ENCODE measurements around the gene FOXP4. TPM values are rescaled to one million over a fixed set of nuclear protein-coding genes. Genes with fewer than 3 reads are reported as not detected.

FOXP4 gene
- total RNA-seq, 2 experiments from 2014 or later: 6.3 to 26.3 TPM

- no peak overlapping the region for H3K4me2 ChIP-seq (ENCODE audit: low read length)
- BruUV-seq (replicated peaks): no TSS peak
- no peak overlapping the region for H3K27ac ChIP-seq (ENCODE audit: low read depth, low read length, poor library complexity, severe bottlenecking)
- H3K9me3 ChIP-seq (ENCODE audit: low read length): no peaks in the 10 kb centered on the region
- no peak overlapping the region for H3K4me3 ChIP-seq (ENCODE audit: low read depth, low read length, poor library complexity, severe bottlenecking)
- CTCF ChIA-PET (ENCODE audit: unreplicated experiment): no interaction called here
- H4K20me1 ChIP-seq (ENCODE audit: insufficient read depth, low read length): no peaks in the 10 kb centered on the region
- no peak for TF ChIP-seq CTCF (conservative IDR thresholded peaks at IDR 0.05; ENCODE audit: low read length)
- no peak for TF ChIP-seq EZH2phosphoT487 (IDR thresholded peaks at IDR 0.05; ENCODE audit: borderline replicate concordance, low read depth, low read length)
- intact Hi-C loops (cut with micrococcal nuclease; ENCODE audit: unreplicated experiment): no loop called here
- no peaks in the 10 kb centered on the region for H3K4me1 ChIP-seq (ENCODE audit: insufficient read depth, low read length, poor library complexity, severe bottlenecking)
- no peak for DNase-seq (ENCODE audit: low spot score)
- POLR2A ChIA-PET: no interaction called here
- H3K36me3 ChIP-seq (ENCODE audit: insufficient read depth, low read length): no peaks in the 10 kb centered on the region
- no peak overlapping the region for H2AFZ ChIP-seq (ENCODE audit: low read length)
- no peaks in the 10 kb centered on the region for H3K79me2 ChIP-seq (ENCODE audit: insufficient read depth, low read depth, low read length)
- no peaks in the 10 kb centered on the region for H3K9me2 ChIP-seq (ENCODE audit: insufficient read depth, low read length)
Observed at GRCh38 chr6:41651246-41651961, 105.2 kb downstream of the FOXP4 start.

Small RNA genes lying within 50 kb of the gene (microRNA-seq; reads per million reads assigned to microRNA genes)
- not detected for gene MIR4641 (ENCODE audit: borderline replicate concordance)

Small RNA genes lying within 50 kb of the gene (small RNA-seq; reads per million reads assigned to genes)
- not detected for gene MIR4641

Other genes with a start within 250 kb of the FOXP4 start
- gene NCR2, start 210.8 kb upstream of the FOXP4 start, total RNA-seq (2014; rRNA removed; shearing (Covaris generic)): not detected in 2 replicates
- gene NCR2, start 210.8 kb upstream of the FOXP4 start, total RNA-seq (2022): not detected in 2 replicates
- not detected in 2 replicates for gene MDFI, start 92.1 kb downstream of the FOXP4 start, total RNA-seq (2014; rRNA removed; shearing (Covaris generic))
- gene MDFI, start 92.1 kb downstream of the FOXP4 start, total RNA-seq (2022): not detected in 2 replicates
- 25.3 and 36.8 TPM in 2 replicates for gene TFEB, start 189.2 kb downstream of the FOXP4 start, total RNA-seq (2014; rRNA removed; shearing (Covaris generic))
- gene TFEB, start 189.2 kb downstream of the FOXP4 start, total RNA-seq (2022): 48.6 and 60.0 TPM in 2 replicates
- gene PGC, start 201.0 kb downstream of the FOXP4 start, total RNA-seq (2014; rRNA removed; shearing (Covaris generic)): not detected in 2 replicates
- not detected in 2 replicates for gene PGC, start 201.0 kb downstream of the FOXP4 start, total RNA-seq (2022)
- gene FRS3, start 233.5 kb downstream of the FOXP4 start, total RNA-seq (2014; rRNA removed; shearing (Covaris generic)): 5.6 and 8.2 TPM in 2 replicates
- gene FRS3, start 233.5 kb downstream of the FOXP4 start, total RNA-seq (2022): 7.9 and 8.7 TPM in 2 replicates
- 0.93 and 1.8 TPM in 2 replicates for gene PRICKLE4, start 234.4 kb downstream of the FOXP4 start, total RNA-seq (2014; rRNA removed; shearing (Covaris generic))
- 1.2 and 2.6 TPM in 2 replicates for gene PRICKLE4, start 234.4 kb downstream of the FOXP4 start, total RNA-seq (2022)
- 84.9 and 131 TPM in 2 replicates for gene TOMM6, start 241.3 kb downstream of the FOXP4 start, total RNA-seq (2014; rRNA removed; shearing (Covaris generic))
- 213 and 277 TPM in 2 replicates for gene TOMM6, start 241.3 kb downstream of the FOXP4 start, total RNA-seq (2022)

Measured in OCI-LY7 (cell line).